DMS153 treated with DMSO at 0.1 percent for 48 hours (cell line): ENCODE results near the gene RCAN2.

Experiments
- DNase-seq: peaks from one replicate; lab custom pipeline; 2025; ENCODE audit not compliant: unreplicated experiment; lab: John Stamatoyannopoulos, UW

Gene RCAN2

GRCh38 chr6:46262928-46263706, 228.1 kb downstream of the RCAN2 start:
- DNase-seq, result no peak

DNA sequence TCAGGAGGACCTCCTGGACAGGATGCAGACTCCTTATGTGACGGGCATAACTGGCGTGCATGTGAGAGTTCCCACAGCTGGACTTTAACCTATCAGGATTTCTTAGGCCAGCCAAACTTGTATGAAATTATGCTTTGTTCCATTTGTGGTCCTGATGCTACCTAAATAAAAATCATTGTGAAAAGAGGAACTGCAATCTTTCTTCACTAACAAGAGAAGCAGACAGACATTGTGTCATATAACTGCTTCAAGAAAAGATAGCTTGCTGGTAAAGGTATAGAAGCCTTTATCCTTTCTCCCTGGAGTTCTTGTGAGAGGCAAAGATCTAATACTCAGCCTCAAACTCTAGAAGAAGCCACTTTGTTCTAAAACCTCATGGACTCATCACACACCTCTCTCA, 233.0 kb downstream of the RCAN2 start:
- no peak for DNase-seq

GRCh38 chr6:46255528-46255927, 235.7 kb downstream of the RCAN2 start:
- no peak for DNase-seq

- DNase-seq, result no peak
These were observed 236.3 kb downstream of the RCAN2 start for GRCh38 chr6:46254946-46255345.

- DNase-seq, result no peak
These were observed 236.9 kb downstream of the RCAN2 start for GRCh38 chr6:46254331-46254730.

- no peak for DNase-seq
These were observed 239.5 kb downstream of the RCAN2 start for GRCh38 chr6:46251583-46252339.

GRCh38 chr6:46248143-46248542, 243.1 kb downstream of the RCAN2 start:
- DNase-seq, result no peak

DNA sequence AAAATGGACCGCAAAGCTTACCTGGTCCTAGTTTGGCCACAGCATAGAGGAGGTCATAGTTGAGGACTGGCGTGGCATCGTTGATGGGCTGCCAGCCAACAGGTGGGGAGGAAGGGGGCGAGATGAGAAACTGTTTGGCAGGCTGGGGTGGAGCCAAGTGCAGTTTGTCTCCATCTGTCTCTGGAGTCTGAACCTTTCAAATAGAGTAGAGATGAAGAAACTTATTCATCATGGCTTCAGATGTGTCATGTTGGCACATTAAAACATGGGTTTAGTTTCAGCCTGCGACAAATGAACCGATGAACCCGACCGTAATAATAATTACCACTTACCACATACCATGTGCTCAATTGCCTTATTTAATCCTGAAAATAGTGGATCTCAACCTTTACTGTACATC, 244.5 kb downstream of the RCAN2 start:
- DNase-seq, result no peak

GRCh38 chr6:46246081-46246480, 245.2 kb downstream of the RCAN2 start:
- DNase-seq, result no peak

DNA sequence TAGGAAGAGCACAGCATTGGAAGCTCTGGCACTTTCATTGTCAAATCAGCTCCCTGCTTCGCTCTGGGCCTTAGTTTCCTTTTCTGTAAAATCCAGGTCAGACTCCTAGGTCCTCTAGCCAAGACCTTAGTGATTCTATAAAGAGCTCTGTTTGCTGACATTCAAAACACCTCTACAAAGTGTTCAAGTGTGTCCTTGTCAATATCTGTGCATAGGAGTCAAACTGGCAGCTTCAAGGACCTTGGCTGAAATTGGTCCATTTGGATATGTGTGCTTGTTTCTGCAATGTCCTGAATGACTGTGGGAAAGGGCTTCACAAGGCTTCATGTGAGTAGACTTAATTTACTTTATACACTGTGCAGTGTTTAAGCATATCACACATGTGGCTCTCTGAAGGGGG, 246.6 kb downstream of the RCAN2 start:
- no peak for DNase-seq

- DNase-seq, result no peak
These were observed 247.5 kb downstream of the RCAN2 start for GRCh38 chr6:46243754-46244153.

- DNase-seq, result no peak
These were observed 248.3 kb downstream of the RCAN2 start for GRCh38 chr6:46242921-46243320.

- no peak for DNase-seq
These were observed 250.2 kb downstream of the RCAN2 start for GRCh38 chr6:46240866-46241565.

DNA sequence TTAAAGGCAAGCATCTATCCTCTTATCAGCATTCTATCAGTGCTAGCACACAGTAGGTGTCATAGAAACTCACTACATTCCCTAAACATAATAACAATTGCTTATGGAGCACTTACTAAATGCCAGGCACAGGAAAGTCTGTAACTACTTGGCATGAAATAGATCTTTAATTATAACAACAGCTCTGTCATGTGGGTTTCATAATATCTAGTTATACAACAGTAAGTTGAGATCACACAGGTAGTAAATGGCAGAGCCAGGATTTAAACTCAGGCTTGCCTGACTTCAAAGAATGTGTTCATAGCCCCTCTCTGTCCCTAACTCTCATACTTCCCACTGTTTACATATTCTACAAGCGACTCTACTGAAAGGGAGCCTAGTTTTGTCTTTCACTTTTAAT, 254.5 kb downstream of the RCAN2 start:
- no peak for DNase-seq

DNA sequence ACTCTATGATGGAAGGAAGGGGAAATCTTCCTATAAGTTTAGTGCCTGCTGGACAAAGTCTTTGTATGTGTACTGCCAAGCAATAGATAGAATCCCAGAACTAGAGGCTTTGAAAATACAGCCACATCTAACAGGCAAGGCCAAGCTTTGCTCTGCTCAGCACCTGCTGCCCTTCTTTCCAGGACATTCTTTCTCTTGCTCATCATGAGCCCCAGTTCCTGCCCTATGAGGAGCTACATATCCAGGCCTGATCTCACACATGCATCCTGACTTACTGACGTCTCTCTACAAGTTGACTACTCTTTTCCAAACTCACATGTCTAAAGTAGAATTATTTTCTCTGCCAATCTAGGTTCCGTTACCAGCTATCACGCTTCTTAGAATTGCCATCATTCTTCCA, 256.0 kb downstream of the RCAN2 start:
- DNase-seq, result no peak

DNA sequence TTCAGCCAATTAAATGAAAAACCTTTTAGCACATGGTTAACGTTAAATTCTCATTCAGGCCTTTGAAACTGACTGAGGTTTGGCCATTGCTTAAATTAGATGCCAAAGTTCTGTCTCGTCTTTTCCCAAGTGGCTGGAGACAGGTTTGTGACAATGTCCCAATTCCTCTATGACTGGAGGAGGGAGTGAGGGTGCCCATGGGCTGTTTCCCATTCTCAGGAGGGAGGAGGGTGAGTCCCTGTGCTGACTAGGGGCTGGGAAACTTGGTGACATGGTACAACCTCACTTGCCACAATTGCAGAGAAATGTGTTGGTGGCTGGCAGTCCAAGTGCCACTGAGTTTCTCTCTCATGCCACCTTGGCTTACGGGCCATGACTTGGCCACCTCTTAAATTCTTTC, 256.5 kb downstream of the RCAN2 start:
- DNase-seq, result no peak

DNA sequence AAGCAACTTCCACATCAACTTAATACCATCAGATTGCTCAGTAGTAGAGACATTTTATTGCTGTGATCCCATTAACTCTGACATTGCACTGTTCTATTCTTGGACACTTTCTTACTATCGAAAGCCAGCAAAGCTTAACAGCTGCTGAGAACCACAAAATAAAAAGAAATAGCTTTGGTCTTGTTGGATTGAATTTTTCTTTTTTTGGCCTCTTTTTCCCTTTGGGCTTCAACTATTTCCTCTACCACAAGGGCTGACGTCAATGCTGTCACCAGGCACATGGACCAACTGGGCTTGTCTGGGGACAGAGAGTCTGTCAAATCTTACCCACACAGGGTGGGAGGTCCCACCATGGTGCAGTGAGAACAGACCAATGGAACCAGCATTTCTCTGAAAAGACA, 257.1 kb downstream of the RCAN2 start:
- no peak for DNase-seq

DNA sequence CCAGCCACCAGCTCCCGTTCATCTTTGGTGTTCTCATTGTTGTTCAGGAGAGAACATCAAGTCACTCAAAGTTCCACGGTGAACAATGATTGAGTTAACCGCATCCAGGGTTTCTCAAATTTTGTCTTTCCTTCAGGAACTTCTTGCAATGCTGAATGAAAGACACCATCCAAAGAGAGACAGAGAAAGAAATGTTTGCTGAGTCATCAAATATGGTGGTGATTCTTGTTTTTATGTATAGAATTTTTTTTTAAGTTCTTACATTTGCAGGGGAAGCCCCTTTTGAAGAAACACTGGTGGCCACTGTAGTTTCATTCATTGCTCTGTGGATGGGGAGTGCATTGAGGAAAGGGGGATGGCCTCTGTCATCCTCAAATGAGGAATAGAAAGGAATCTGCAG, 258.1 kb downstream of the RCAN2 start:
- DNase-seq, result no peak

- DNase-seq, result no peak
These were observed 269.0 kb downstream of the RCAN2 start for GRCh38 chr6:46222286-46222685.

- DNase-seq, result peak; percentile 61
These were observed 269.9 kb downstream of the RCAN2 start for GRCh38 chr6:46221222-46221793.

DNA sequence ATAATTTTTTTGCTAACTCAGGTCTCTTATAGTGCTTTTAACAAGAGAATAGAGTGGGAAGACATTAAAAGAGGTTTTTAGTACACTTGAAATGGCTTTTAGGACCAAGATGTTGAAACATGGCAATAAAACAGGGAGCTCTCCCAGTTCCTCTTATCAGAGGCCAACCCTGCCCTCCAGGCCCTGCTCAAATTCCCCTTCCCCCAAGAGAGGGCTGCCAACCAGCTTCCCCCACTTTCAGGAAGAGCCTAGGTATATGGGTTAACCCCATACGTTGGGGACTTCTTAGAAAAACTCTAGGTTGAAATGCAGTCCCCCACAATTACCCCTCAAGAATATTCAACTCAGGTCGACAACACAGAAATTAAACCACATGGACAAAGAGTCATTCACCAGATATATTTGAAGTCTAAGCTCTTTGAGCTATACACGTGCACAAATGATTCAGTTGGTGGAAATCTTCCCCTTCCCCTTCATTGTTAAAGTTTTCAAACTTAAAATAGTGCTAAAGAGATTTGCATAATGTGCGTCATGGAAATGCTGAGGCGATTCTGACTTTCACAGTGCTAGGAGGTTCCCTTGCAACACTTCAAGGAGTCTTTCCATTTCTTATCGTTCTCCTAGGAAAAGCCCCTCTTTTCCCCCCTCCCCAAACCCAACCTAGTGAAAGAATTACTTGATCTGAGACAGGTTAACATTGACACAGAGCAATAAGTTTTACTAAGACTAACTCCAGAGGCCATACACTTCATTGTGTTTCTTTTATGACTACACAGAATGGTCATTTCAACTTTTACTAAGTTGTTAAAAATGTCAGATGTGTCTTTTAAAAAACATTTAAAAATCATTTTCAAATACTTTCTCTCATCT, 270.7 kb downstream of the RCAN2 start:
- no peak for DNase-seq
